Stimulated activated CD8-positive, alpha-beta memory T cell treated with anti-CD3 and anti-CD28 coated beads, Interleukin-12 subunit alpha, Interleukin-12 subunit beta, amount 100 ng/mL, for 4 hours (primary cell): ENCODE data around the gene SLC13A3.

Source experiments
- DNase-seq: peaks from one replicate; pipeline ENCODE4 v3.0.0-alpha.2; 2020; ENCODE audit warnings: low read depth

The SLC13A3 gene

DNA sequence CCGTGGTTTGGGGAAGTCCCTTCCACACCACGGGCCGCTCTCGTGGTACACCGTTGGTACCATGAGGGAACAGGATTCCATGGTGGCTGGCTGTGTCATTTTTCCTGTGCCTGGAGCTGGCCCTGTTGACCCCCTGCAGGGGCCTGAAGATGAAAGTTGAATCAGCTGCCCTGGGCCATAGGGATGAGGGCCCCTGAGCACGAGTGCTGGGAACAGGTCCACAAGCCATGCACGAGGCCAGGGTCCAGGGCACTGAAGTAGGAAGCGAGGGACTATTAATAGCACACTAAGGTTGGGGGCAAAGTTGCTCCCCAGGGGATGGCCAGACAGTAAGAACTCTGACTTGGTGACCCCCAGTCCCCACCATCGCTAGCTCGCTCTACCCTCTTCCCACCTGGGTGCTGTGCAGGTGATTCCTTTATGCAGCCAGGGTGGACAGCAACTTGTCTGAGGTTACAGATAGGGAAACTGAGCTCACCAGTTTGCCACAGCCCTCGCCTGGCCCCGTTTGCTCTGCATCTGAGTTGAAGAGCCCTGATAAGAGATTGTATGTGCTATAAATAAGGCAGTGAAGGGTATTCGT, 46.6 kb downstream of the SLC13A3 start:
- no peak for DNase-seq

DNA sequence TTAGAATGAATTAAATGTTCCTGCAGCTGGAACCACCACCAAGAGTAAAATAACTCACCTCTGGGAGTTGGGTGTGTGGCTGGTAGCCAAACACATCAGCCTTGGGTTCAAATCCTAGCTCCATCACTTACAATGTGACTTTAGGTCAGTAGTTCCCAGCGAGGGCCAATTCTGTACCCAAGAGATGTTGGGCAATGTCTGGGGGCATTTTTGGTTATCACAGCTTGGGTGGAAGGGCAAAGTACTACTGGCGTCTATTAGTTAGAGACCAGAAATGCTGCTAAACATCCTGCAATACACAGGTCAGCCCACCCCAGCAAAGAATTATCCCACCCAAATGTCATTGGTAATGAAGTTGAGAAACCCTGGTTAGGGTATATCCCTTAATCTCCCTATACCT, 48.8 kb downstream of the SLC13A3 start:
- DNase-seq: no peak

DNA sequence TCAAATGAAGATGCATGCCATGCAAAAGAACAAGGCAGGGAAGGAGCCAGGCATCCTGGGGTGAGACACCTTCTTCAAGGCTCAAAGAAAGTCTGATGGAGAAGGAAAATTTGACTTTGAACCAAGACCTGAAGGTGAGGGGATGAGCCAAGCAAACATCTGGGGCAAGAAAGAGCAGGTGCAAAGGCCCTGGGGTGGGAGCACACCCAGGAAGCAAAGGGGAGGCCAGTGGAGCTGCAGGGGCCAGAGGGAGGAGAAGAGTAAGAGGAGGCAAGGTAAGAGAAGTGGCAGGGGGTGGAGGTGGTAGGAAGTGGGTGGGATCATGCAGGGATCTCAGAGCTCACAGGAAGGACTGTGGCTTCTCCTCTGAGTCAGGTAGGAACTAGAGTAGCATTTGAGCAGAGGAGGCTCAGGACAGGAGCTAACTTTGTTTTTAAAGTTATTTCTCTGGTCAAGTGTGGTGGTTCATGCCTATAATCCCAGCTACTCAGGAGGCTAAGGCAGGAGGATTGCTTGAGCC, 49.6 kb downstream of the SLC13A3 start:
- no peak for DNase-seq

DNA sequence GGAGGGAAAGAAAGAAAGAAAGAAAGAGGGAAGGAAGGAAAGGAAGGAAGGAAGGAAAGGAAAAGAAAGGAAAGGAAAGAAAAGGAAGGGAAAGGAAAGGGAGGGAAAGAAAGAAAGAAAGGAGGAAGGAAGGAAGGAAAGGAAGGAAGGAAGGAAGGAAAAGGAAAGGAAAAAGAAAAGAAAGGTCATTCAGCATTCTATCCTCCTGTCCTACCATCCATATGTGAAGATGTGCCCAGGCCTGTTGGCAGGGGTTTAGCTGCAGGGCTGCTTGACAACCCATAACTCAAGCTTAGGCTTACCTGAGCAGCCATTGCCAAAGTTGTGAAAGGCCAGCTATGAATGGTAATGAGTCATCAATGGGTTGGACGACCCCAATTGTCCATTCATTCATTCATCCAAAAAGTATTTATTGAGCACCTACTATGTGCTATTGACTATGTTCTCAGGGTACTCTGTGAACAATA, 50.9 kb downstream of the SLC13A3 start:
- DNase-seq: no peak

DNA sequence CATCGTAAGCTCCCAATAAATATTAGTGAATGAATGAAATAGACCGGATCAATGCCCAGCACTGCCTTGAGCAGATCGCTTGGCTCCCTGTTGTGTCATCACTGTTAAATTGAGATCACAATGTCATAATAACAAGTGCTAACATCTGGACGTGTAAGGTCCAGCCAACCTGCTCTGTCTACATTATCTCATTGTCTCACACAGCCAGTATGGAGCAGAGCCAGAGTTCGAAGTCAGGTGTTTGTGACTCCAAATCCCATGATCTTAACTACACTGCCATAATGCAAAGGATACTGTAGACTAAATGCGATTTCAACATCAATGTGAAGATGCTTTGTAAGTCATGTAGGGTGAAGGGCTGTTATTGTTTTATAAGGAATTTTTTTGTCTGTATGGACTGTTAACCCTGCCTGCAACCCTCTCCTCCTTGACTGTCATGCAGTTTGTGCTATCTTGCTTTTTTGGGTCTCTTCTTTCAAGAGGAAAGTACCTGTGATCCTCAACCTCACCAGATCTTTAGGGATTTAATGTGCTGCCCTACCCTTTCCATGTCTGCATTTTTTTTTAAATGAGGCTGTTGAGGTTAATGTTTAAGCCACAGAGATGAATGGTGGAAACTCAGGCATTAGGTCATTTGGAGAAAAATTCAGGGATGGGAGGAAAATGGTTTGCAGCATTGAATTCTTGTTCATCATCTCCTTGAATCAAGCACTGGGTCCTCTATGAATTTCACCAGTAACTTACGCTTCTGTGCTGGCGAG, 51.9 kb downstream of the SLC13A3 start:
- no peak for DNase-seq

DNA sequence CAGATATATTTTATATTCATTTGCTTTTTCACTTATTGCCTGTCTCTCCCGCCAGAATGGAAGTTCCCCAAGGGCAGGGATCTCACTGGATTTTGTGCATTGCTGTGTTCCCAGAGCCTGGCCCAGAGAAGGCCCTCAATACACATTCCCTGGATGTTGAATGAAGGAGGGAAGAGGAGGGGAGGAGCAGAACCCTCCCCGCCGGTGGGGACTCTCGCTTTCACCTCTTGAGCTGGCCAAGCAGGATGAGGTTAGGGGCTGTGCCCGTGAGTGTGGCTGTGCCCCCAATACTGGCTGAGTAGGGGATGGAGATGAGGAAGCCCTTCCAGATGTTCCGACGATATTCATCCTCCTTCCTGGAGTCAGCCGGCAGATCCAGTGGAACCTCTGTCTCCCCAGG, 55.3 kb downstream of the SLC13A3 start:
- no peak for DNase-seq

DNA sequence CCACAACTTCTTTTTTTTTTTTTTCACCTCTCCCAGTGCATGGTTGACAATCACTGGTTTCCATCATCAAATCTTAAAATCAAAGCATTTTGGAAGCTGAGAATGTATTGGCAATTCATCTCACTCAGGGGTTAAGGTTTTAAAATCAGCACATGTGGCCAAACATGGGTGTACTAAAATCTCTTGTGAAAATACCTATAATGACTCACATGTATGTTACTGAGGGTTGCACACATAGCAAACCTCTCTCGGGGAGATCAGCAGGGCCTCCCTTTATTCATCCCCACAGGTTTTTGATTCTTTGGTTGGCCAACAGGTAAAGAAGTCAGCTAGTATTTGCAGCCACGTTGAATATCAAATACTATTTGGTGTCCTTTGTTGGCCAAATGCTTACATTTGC, 56.5 kb downstream of the SLC13A3 start:
- no peak for DNase-seq

DNA sequence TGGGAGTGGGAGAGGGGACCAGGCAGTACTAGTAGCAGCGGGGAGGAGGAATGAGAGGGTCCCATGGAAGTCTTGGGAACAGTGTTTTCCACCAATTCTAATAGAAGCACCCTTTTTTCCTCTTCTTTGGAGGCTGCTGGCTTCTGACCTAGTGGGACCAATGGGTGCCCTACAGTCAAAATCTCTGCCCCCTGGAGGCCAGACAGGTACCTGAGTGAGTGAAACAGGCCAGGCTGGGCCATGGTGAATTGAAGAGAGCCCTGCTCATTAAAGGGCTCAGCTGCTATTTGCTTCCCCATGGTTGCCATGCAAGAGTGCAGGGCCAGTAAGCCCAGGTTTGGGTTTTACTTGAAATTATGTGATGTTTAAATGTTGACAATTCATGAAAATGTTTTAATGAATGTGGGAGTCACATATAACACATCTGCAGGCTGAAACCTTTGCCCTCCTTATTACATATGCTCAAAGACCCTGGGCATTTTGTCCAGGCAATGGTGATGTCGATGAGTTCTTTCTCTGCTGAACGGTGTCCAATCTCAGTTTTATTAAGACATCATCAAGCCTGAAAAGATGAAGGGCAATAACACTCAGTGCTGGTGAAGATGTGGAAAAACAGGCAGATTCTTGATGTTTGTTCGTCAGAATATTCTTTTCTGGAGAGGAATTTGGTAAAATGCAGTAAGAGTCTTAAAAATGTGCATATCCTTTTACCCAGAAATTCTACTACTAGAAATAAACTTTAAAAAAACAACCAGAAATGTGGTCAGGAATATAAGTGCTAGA, 58.5 kb downstream of the SLC13A3 start:
- DNase-seq: no peak

DNA sequence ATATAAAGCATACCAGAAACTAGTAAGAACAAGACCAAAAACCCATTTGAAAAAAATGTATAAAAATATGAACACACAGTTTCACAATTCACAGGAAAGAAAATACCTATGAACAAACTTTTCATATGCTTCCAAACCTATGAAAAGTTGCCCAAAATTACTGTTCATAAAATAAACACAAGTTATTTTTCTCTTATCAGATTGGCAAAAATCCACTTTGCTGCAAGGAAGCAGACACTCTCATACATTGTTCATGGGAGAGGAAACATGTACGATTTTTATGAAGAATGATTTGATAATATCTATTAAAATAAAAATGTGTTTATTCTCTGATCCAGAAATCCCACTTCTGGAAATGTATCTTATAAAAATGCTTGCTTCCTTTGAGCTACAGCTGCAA, 60.8 kb downstream of the SLC13A3 start:
- no peak for DNase-seq

DNA sequence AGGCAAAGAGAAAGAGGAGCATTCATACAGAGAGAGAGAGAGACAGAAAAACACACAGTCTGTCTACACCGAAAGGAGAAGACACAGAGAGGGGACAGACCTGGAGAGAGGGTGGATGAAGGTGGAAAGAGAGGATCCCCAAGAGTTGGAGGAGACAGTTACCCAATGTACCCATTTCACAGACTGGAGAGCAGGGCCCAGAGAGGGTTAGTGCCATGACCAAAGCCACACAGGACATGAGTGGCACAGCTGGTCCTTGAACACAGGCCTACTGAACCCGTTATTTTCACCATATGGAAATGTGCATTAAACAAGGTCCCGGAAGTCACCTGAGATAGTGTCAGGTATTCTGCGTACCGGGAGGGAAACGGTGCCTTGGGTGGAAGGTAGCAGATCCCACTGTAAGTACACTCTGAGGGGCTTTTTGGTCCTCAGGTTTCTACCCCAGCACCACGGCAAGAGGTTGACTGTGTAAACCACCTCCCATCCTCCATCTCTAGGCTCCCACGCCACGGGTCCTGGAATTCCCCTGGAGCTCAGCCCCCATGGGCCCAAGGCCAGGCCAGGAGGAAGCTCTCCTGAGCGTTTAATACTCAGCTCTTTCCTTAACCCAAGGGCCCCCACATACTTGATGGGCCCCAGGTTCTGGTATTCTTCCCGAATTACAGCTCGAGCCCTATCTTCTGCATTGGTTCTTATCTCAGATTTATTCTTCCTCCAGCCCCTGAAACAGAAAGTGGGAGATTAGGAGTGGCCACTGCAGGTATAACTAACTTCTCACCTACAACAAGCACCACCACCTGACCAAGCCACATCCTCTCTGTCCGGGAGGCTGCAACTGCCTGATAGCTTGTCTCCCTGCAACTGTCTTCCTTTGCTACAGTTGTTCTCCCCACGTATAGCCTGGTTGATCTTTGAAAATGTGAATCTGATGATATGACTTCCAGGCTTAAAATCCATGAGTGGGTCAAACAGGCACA, 62.4 kb downstream of the SLC13A3 start:
- DNase-seq: no peak

DNA sequence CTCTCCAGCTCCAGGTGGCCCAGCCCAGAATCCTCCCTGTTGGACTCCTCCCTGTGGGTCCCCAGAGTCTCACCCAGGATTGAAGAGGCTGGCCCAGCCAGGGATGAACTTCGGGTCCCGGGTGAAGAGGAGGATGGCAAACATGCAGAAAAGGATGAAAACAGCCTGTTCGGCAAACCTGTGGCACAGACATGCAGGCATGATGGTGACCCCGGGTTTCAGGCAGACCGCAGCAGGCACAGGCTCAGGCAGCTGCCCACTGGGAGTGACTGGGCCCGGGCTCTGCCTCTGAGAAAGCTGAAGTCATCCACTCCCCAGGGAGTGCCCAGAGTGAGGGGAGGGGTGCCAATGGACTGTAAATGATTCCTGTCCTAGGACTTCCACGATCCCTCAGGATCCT, 63.3 kb downstream of the SLC13A3 start:
- DNase-seq: no peak

DNA sequence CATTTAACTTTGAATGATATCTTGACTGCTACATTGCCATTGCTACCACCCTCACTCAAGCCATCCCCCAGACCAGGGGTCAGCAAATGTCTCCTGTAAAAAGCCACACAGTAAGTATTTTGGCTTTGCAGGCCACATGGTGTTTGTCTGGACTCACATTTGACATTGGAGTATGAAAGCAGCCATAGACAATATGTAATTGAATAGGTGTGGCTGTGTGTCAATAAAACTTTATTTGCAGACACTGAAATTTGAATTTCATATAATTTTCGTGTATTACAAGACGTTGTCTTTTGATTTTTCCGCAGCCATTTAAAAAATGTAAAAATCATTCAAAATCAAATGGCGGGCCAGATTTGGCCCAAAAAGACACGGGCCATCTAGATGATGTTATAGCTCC, 64.5 kb downstream of the SLC13A3 start:
- no peak for DNase-seq

DNA sequence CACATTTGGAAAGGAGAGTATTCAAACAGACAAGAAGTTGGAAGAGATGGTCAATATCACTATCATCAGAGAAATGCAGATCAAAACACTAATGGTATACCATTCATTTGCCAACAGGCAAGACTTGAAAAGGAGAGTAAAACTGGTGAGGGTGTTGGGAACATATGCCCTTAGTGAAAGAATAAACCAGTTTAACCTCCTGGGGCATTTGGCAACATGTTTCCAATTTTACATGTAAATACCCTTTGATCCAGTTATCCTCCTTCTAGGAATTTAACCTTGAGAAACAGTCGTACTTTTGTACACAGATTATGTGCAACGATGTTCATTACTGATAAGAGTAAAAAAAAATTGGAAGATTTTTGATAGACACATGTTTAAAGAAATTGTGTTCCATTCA, 66.8 kb downstream of the SLC13A3 start:
- no peak for DNase-seq

DNA sequence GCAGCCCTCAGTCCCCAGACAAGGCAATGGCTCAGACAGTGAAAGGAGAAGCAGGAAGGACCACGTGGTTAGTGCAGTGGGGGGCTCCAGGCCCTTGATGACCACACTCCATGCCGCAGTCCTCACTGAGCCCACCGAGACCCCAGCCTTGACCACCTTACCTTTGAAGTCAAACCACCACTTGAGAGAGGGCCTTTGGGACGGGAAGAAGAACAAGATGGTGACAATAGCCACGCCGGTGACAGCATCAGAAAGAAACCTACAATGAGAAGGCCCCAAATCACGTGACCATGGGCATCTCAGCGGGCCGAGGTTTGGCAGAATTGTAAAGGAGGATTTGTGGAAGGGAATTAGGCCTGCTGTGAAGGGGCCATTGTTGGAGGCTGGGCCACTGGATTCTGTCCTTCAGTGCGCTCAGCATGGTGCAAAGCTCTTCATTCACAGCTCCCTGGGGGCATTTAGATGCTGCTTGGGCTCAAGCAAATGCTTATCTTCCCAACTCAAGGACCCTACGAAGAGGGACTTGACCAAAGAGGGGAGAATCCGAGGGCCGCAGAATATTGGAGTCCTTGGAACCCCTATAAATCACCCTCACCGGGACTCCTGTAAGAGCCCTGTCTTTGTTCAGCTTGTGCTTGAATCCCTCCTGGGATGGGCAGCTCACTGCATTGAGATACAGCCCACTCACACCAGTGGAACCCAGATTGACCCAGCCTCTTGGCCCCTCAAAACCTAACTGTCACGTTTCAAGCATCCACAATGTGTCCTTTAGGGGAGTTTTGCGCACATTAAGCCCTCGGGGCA, 67.6 kb downstream of the SLC13A3 start:
- DNase-seq: no peak

DNA sequence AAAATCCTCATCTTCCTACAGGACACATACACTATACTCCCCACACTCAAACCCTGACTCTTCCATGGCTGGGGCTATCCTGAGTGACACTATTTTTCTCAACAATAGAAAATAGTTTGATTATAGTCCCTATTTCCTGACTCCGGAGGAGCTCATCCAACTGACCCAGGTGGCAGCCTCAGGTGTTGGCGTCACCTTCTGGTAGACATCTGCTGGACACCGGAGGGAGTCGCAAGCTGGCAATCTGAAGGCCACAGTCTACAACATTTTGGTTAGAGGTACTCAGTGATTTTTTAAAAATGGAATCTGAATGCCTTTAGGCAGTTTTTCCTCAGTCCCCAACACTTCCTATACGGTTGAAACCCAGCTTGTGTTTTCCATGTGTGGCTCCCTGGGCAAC, 68.6 kb downstream of the SLC13A3 start:
- DNase-seq: no peak

DNA sequence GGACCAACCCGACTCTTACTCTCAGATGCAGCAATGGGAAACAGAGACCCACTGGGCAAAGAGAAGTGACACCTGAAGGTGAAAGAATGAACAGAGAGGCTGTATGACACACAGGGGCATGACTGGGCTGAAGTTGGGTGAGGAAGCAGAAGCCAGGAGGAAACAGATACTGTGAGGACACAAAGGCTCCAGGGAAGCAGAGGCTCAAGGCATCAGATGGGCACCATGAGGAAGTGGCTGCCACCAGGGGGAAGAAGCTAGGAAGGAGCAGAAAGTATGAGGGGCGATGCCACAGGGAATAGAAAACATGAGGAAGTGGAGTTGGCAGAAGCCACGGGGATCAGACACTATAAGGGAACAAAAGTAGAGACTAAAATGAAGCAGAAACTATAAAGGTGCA, 69.9 kb downstream of the SLC13A3 start:
- DNase-seq: no peak

DNA sequence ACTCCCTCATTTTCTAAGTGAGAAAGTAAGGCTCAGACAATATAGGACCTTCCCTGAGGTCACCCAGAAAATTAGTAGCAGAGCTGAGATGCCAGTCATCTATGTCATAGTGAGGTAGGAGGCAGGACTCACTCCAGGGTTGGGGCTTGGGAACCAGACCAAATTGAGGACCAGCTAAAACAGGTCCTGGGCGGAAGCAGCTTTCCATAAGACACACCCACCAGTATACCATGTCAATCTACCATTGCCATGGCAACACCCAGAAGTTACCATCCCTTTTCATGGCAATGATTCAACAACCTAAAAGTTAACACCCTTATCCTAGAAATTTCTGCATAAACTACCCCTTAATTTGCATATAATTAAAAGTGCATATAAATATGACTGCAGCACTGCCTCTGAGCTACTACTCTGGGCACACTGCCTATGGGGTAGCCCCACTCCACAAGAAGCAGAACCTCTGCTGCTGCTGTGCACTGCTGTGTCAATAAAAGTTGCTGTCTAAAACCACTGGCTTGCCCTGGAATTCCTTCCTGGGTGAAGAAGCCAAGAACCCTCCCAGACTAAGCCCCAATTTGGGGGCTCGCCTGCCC, 70.5 kb downstream of the SLC13A3 start:
- DNase-seq: no peak

DNA sequence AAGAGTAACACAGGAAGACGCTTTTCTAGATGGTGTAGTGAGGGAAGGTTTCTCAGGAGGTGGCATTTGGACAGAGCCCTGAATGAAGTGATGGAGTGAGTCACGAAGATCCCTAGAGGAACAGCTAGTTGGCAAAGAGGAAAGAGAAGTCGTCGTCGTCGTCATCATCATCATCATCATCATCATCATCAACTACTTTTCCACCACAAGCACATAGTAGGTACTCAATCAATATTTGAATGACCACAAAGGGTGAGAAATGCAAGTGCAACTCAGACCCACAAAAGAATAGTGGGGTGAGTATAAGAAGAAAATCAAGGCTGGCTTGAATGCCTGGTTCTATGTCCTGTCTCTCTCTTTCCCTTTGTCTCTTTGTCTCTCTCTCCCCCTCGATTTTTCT, 72.5 kb downstream of the SLC13A3 start:
- DNase-seq: no peak

DNA sequence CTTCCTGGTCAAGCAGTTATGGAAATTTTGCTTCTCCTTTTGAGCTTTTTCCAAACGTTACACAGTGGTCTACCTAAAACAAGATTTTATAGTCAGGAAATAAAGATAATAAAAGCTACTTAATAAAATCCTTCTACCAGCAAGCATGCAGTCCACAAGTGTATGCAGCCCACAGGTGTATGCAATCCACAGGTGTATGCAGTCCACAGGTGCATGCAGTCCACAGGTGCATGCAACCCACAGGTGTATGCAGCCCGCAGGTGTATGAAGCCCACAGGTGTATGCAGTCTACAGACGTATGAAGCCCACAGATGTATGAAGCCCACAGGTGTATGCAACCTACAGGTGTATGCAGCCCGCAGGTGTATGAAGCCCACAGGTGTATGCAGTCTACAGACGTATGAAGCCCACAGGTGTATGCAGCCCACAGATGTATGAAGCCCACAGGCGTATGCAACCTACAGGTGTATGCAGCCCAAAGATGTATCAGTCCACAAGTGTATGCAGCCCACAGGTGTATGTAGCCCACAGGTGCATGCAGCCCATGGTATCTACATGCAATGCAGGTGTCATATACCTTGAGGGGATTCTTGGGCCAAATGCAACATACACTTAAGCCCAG, 74.4 kb downstream of the SLC13A3 start:
- no peak for DNase-seq

DNA sequence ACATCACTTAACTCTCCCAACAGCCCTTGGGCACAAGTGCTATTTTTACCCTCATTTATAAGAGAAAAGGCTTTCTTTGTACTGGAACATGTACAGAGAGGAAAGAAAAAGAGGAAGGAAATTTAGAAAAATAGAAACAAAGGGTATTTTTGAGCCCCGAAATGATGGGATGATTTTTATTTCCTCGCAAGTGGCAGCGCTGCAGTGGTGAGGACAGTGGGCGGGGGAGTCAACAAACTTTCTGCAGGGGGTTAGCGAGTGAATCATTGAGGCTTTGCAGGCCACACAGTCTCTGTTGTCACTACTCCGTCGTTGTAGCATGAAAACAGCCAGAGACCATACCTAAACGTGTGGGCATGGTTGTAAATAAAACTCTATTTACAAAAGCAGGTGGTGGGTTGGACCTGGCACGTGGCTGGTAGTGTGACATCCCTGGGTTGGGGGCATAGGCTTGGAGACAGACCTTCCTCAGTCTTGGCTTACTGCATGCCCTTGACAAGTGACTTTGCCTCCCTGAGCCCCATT, 75.3 kb downstream of the SLC13A3 start:
- no peak for DNase-seq
